GM12878 (cell line): ENCODE results near the gene BNC2. TPM values are rescaled to one million over a fixed set of nuclear protein-coding genes. Genes with fewer than 3 reads are reported as not detected.

Experiments
- ATAC-seq: fragments of 200-7000 bp; cut with Tn5 transposase; 3 replicates; pipeline ENCODE4 v1.9.1; 2020; ENCODE audit warnings: mild to moderate bottlenecking, moderate library complexity
- BruUV-seq: library from RNA; stranded (reverse); fragments of 400-500 nt; replicated peaks from 2 replicates; lab custom pipeline; 2021; lab: Mats Ljungman, UMichigan
- CTCF ChIA-PET: fragments of 300-600 bp; sonication (Branson Sonifier 250); formaldehyde crosslinking; extraction: SDS; loops from one replicate; lab custom pipeline; 2021; ENCODE audit warnings: inconsistent platforms; lab: Yijun Ruan, JAX
- POLR2A ChIA-PET: fragments of 350-600 bp; formaldehyde crosslinking; extraction: SDS; loops from one replicate; lab custom pipeline; 2021; ENCODE audit warnings: inconsistent platforms; lab: Charles Lee
- RAD21 ChIA-PET: fragments of 300-600 bp; sonication (Branson Sonifier 250); formaldehyde crosslinking; loops from one replicate; lab custom pipeline; 2023; ENCODE audit warnings: antibody characterized with exemption; ENCODE audit not compliant: unreplicated experiment; lab: Charles Lee
- SMC1A ChIA-PET: fragments of 300-600 bp; sonication (Branson Sonifier 250); formaldehyde crosslinking; loops from one replicate; lab custom pipeline; 2023; ENCODE audit not compliant: unreplicated experiment, uncharacterized antibody; lab: Charles Lee
- DNase-seq: peaks from one replicate; pipeline ENCODE4 v3.0.0-alpha.2; 2011; ENCODE audit warnings: low read depth, low spot score
- FAIRE-seq: peaks from 3 replicates; lab custom pipeline; 2011; peaks lifted over from hg19 to GRCh38; lab: Jason Lieb, UNC
- H2AFZ ChIP-seq: 2 replicates; pipeline ENCODE4 v1.6.0; 2011; ENCODE audit warnings: low read depth, low read length, control low read depth; ENCODE audit not compliant: control insufficient read depth
- H3K27ac ChIP-seq: 2 replicates; pipeline ENCODE4 v1.5.1; 2011; ENCODE audit warnings: control low read depth; ENCODE audit not compliant: control insufficient read depth, insufficient read depth
- H3K27me3 ChIP-seq, 2 experiments: replicated peaks in 1 of 2; 2 replicates each; pipeline versions ENCODE4 v1.6.0 to v1.6.1; 2011; ENCODE audit warnings: low read length in 1 of 2; ENCODE audit not compliant: control insufficient read depth in 2 of 2, insufficient read depth in 2 of 2
- H3K36me3 ChIP-seq, 2 experiments: 2 replicates each; pipeline ENCODE4 v1.5.1; 2011; ENCODE audit warnings: low read length in 1 of 2; ENCODE audit not compliant: control insufficient read depth in 2 of 2, insufficient read depth in 2 of 2
- H3K4me1 ChIP-seq: 2 replicates; pipeline ENCODE4 v1.6.1; 2011; ENCODE audit warnings: mild to moderate bottlenecking, low read length, moderate library complexity, mixed read lengths; ENCODE audit not compliant: control insufficient read depth, insufficient read depth
- H3K4me2 ChIP-seq: 2 replicates; pipeline ENCODE4 v1.6.0; 2011; ENCODE audit warnings: control low read depth; ENCODE audit not compliant: control insufficient read depth, insufficient read depth
- H3K4me3 ChIP-seq: fragments of 200-600 bp; sonication (generic); 2 replicates; pipeline ENCODE4 v1.5.1; 2016
- H3K79me2 ChIP-seq: 2 replicates; pipeline ENCODE4 v1.6.0; 2011; ENCODE audit warnings: low read length; ENCODE audit not compliant: control insufficient read depth, insufficient read depth
- H3K9ac ChIP-seq: 2 replicates; pipeline ENCODE4 v1.8.0; 2011; ENCODE audit warnings: low read length, control low read depth, mixed read lengths; ENCODE audit not compliant: control insufficient read depth, insufficient read depth
- H3K9me3 ChIP-seq: replicated peaks from 3 replicates; pipeline ENCODE4 v1.5.1; 2011; ENCODE audit warnings: mild to moderate bottlenecking, low read length; ENCODE audit not compliant: control insufficient read depth, insufficient read depth
- H4K20me1 ChIP-seq: 2 replicates; pipeline ENCODE4 v1.6.0; 2011; ENCODE audit not compliant: control insufficient read depth, insufficient read depth
- BACH1 ChIP-seq: fragments of 450-650 bp; IDR thresholded peaks from 2 replicates; pipeline ENCODE4 v1.6.1; 2017; ENCODE audit warnings: mild to moderate bottlenecking, borderline replicate concordance
- ETV6 ChIP-seq, 2 experiments: fragments of 450-650 bp in 1 of 2; IDR thresholded peaks in 1 of 2; conservative IDR thresholded peaks in 1 of 2; 2 replicates each; pipeline ENCODE4 v1.6.1; 2014; ENCODE audit warnings: antibody characterized with exemption in 1 of 2, borderline replicate concordance in 1 of 2, low read depth in 1 of 2, mild to moderate bottlenecking in 1 of 2, moderate library complexity in 1 of 2
- GABPA ChIP-seq: IDR thresholded peaks from 2 replicates; pipeline ENCODE4 v1.6.1; 2014; ENCODE audit warnings: antibody characterized with exemption, low read depth, mild to moderate bottlenecking, inconsistent platforms
- IRF3 ChIP-seq: fragments of 450-650 bp; IDR thresholded peaks from 2 replicates; pipeline ENCODE4 v1.6.1; 2014; ENCODE audit warnings: mild to moderate bottlenecking
- MEF2A ChIP-seq: IDR thresholded peaks from 2 replicates; pipeline ENCODE4 v1.6.1; 2011; ENCODE audit warnings: low read depth, mild to moderate bottlenecking, low read length, moderate library complexity; ENCODE audit not compliant: insufficient read depth
- NBN ChIP-seq: fragments of 450-650 bp; IDR thresholded peaks from 2 replicates; pipeline ENCODE4 v1.6.1; 2016
- SMARCA5 ChIP-seq: fragments of 450-650 bp; IDR thresholded peaks from 2 replicates; pipeline ENCODE4 v1.6.1; 2017; ENCODE audit warnings: mild to moderate bottlenecking
- TARDBP ChIP-seq: IDR thresholded peaks from 2 replicates; pipeline ENCODE4 v1.6.1; 2016; ENCODE audit warnings: borderline replicate concordance
- TCF12 ChIP-seq: IDR thresholded peaks from 2 replicates; pipeline ENCODE4 v1.6.1; 2011; ENCODE audit warnings: low read depth, mild to moderate bottlenecking, low read length
- YBX1 ChIP-seq: fragments of 450-650 bp; IDR thresholded peaks from 2 replicates; pipeline ENCODE4 v1.6.1; 2016; ENCODE audit warnings: antibody characterized with exemption
- YY1 ChIP-seq: IDR thresholded peaks from 2 replicates; pipeline ENCODE4 v1.6.1; 2011; ENCODE audit warnings: low read depth, mild to moderate bottlenecking, low read length
- ZSCAN29 ChIP-seq: fragments of 450-650 bp; IDR thresholded peaks from 2 replicates; pipeline ENCODE4 v1.6.1; 2017; ENCODE audit warnings: mild to moderate bottlenecking, moderate library complexity
- WGBS: methylation state at CpG from one replicate; pipeline ENCODE4 v1.1.6; 2016; ENCODE audit warnings: low lambda C conversion rate; ENCODE audit not compliant: insufficient replicate concordance, insufficient coverage; ENCODE audit errors: missing lambda C conversion rate; 5-methylcytosine and 5-hydroxymethylcytosine counted together
- in situ Hi-C: fragments of 300-500 bp; cut with MboI; formaldehyde crosslinking; loops from 9 replicates; pipeline ENCODE4 v1.14.3; 2018; ENCODE audit warnings: mixed read lengths
- intact Hi-C: fragments of 100-400 bp; cut with micrococcal nuclease; formaldehyde crosslinking; loops from one replicate; pipeline ENCODE4 v1.14.2; 2022; ENCODE audit not compliant: unreplicated experiment
- polyA plus RNA-seq, 11 experiments: library from polyadenylated mRNA; depleted of rRNA in 4 of 11; unstranded in 6 of 11; stranded (reverse) in 5 of 11; fragments of >200 nt; fragmentation: Nextera tagmentation in 4 of 11; fragmentation: Illumina TruSeq in 1 of 11; extraction: Ambion mirVana in 4 of 11; extraction: Trizol in 1 of 11; gene quantifications; 1 replicate in 1 of 11; 2 replicates in 10 of 11; pipeline versions ENCODE4 v1.2.1 to v1.2.3, GENCODE V29; 2011 to 2016; ENCODE audit warnings: inconsistent platforms in 2 of 11, missing spikeins in 2 of 11, low read depth in 1 of 11
- total RNA-seq, 4 experiments: library from RNA; depleted of rRNA in 3 of 4; stranded (reverse); fragments of >200 nt in 3 of 4; fragmentation: Illumina TruSeq in 1 of 4; extraction: Trizol in 1 of 4; gene quantifications; 2 replicates each; pipeline versions ENCODE4 v1.2.1 to v1.2.3, GENCODE V29; 2013 to 2021
- TF ChIP-seq, protein P1 (sequence below): fragments of 450-650 bp; formaldehyde crosslinking; IDR thresholded peaks from 2 replicates; pipeline ENCODE4 v1.5.0; 2022; ENCODE audit warnings: mild to moderate bottlenecking, missing genetic modification characterization
- TF ChIP-seq, protein P2 (sequence below): fragments of 450-650 bp; conservative IDR thresholded peaks from 2 replicates; pipeline ENCODE4 v1.6.1; 2017; ENCODE audit warnings: mild to moderate bottlenecking, moderate library complexity
- TF ChIP-seq, protein P3 (sequence below): fragments of 450-650 bp; IDR thresholded peaks from 2 replicates; pipeline ENCODE4 v1.6.1; 2018; ENCODE audit warnings: borderline replicate concordance, mild to moderate bottlenecking; ENCODE audit not compliant: partially characterized antibody

The BNC2 gene
- total and polyA plus RNA-seq, 10 of the 15 experiments (the other 5 are each of a cell fraction or from before 2014, with no cell fraction given) = 0.05 to 14.5 (median 0.26) TPM

DNA sequence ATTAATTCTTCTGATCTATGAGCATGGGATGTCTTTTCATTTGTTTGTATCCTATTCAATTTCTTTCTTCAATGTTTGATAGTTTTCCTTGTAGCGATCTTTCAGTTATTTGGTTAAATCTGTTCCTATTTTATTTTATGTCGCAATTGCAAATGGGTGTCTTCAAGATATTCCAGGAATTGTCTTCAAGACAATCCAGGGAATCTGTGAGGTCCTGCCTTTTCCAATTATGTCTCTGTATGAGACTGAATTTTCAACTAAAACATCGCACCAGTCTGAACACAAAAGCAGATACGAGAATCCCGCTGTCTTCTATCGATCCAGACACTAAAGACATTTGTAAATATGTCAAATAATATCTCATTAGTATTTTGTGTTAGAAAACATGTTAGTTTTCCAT lies 485.5 kb downstream of the BNC2 start:
- ChIA-PET CTCF (no interaction called here), SMC1A (no interaction called here), RAD21 (no interaction called here), POLR2A (no interaction called here)
- BruUV-seq = no TSS peak
- H3K79me2 ChIP-seq = no peaks in the 10 kb centered on the region
- no peak for FAIRE-seq
- no peak overlapping the region for H3K9ac ChIP-seq
- ATAC-seq = no peak
- no peak overlapping the region for H3K27ac ChIP-seq
- no peaks in the 10 kb centered on the region for H3K36me3 ChIP-seq
- H3K27me3 ChIP-seq = no peaks in the 10 kb centered on the region
- no peaks in the 10 kb centered on the region for H3K4me1 ChIP-seq
- H3K9me3 ChIP-seq = no peaks in the 10 kb centered on the region
- no peak for DNase-seq
- 50% methylated on average over 6 of the region's 6 CpGs for WGBS
- no peak overlapping the region for H3K4me3 ChIP-seq
- no peak overlapping the region for H3K4me2 ChIP-seq
- intact Hi-C loops (no loop called here), in situ Hi-C loops (no loop called here)
- H2AFZ ChIP-seq = no peak overlapping the region
- no peaks in the 10 kb centered on the region for H4K20me1 ChIP-seq
- TF ChIP-seq SMARCA5 (no peak), IRF3 (no peak), YBX1 (no peak), MEF2A (no peak), TCF12 (no peak), GABPA (no peak), ETV6 (conservative IDR thresholded peaks at IDR 0.05 in 1 of 2, IDR thresholded peaks at IDR 0.05 in 1 of 2; ENCODE audit: borderline replicate concordance in 1 of 2, low read depth in 1 of 2) (no peak), BACH1 (no peak), TARDBP (no peak), ZSCAN29 (no peak), NBN (no peak), YY1 (no peak)
- TF ChIP-seq, protein P1, sequence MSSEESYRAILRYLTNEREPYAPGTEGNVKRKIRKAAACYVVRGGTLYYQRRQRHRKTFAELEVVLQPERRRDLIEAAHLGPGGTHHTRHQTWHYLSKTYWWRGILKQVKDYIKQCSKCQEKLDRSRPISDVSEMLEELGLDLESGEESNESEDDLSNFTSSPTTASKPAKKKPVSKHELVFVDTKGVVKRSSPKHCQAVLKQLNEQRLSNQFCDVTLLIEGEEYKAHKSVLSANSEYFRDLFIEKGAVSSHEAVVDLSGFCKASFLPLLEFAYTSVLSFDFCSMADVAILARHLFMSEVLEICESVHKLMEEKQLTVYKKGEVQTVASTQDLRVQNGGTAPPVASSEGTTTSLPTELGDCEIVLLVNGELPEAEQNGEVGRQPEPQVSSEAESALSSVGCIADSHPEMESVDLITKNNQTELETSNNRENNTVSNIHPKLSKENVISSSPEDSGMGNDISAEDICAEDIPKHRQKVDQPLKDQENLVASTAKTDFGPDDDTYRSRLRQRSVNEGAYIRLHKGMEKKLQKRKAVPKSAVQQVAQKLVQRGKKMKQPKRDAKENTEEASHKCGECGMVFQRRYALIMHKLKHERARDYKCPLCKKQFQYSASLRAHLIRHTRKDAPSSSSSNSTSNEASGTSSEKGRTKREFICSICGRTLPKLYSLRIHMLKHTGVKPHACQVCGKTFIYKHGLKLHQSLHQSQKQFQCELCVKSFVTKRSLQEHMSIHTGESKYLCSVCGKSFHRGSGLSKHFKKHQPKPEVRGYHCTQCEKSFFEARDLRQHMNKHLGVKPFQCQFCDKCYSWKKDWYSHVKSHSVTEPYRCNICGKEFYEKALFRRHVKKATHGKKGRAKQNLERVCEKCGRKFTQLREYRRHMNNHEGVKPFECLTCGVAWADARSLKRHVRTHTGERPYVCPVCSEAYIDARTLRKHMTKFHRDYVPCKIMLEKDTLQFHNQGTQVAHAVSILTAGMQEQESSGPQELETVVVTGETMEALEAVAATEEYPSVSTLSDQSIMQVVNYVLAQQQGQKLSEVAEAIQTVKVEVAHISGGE (CRISPR knock-in tag) = no peak
- TF ChIP-seq, protein P2, sequence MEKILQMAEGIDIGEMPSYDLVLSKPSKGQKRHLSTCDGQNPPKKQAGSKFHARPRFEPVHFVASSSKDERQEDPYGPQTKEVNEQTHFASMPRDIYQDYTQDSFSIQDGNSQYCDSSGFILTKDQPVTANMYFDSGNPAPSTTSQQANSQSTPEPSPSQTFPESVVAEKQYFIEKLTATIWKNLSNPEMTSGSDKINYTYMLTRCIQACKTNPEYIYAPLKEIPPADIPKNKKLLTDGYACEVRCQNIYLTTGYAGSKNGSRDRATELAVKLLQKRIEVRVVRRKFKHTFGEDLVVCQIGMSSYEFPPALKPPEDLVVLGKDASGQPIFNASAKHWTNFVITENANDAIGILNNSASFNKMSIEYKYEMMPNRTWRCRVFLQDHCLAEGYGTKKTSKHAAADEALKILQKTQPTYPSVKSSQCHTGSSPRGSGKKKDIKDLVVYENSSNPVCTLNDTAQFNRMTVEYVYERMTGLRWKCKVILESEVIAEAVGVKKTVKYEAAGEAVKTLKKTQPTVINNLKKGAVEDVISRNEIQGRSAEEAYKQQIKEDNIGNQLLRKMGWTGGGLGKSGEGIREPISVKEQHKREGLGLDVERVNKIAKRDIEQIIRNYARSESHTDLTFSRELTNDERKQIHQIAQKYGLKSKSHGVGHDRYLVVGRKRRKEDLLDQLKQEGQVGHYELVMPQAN = no peak
- TF ChIP-seq, protein P3, sequence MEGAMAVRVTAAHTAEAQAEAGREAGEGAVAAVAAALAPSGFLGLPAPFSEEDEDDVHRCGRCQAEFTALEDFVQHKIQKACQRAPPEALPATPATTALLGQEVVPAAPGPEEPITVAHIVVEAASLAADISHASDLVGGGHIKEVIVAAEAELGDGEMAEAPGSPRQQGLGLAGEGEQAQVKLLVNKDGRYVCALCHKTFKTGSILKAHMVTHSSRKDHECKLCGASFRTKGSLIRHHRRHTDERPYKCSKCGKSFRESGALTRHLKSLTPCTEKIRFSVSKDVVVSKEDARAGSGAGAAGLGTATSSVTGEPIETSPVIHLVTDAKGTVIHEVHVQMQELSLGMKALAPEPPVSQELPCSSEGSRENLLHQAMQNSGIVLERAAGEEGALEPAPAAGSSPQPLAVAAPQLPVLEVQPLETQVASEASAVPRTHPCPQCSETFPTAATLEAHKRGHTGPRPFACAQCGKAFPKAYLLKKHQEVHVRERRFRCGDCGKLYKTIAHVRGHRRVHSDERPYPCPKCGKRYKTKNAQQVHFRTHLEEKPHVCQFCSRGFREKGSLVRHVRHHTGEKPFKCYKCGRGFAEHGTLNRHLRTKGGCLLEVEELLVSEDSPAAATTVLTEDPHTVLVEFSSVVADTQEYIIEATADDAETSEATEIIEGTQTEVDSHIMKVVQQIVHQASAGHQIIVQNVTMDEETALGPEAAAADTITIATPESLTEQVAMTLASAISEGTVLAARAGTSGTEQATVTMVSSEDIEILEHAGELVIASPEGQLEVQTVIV = no peak
